BE2C (cell line): ENCODE measurements around the gene LBR.
"Not testable (repeated sequence)": the region's sequence is repeated elsewhere in the genome, so short reads cannot be mapped to it uniquely, and the experiment has no call there.

Experiments used
- DNase-seq: peaks from one replicate; pipeline ENCODE4 v3.0.0-alpha.2; 2020
- H3K27me3 ChIP-seq: fragments of 250-450 bp; sonication (Bioruptor Pico); 2 replicates; pipeline ENCODE4 v1.5.1; 2020; ENCODE audit warnings: mild to moderate bottlenecking
- H3K36me3 ChIP-seq: fragments of 250-450 bp; sonication (Bioruptor Pico); 2 replicates; pipeline ENCODE4 v1.5.1; 2020; ENCODE audit warnings: mild to moderate bottlenecking
- H3K4me1 ChIP-seq: fragments of 250-450 bp; sonication (Bioruptor Pico); 2 replicates; pipeline ENCODE4 v1.5.1; 2020
- H3K4me3 ChIP-seq: 2 replicates; pipeline ENCODE4 v1.5.1; 2011; ENCODE audit warnings: low read depth, low read length
- H3K9me3 ChIP-seq: fragments of 250-450 bp; sonication (Bioruptor Pico); 2 replicates; pipeline ENCODE4 v1.5.1; 2020
- CTCF ChIP-seq: IDR thresholded peaks from 2 replicates; pipeline ENCODE4 v1.5.1; 2012; ENCODE audit warnings: mild to moderate bottlenecking, low read depth, low read length

LBR gene

DNA sequence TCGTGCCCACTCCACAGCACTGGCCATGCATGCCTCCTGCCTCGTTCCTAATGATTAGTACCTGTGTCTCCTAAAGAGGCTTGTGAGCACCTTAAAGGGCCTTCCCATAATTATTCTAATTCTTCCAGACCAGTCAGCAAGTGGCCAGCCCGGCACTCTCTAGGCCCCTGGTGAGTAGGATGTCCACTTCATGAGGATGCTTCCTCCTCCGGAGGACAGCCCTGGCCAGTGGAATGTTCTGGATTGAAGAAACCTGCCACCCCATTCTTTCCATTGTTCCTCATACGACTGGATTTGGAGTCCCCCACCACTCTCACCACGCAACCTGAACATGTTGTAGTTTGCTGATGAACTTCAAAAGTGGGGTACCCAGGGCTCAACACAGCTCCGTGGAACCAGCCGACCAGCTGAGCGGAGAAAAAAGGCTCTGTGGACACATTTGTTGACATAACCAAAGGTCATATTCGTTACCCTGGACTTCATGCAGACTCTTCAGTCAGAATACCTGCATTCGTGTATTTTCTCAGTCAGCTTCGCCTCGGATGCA is 46.7 kb upstream of the LBR start:
- no peaks in the 10 kb centered on the region for H3K4me1 ChIP-seq
- H3K9me3 ChIP-seq: no peaks in the 10 kb centered on the region
- no peak overlapping the region for H3K4me3 ChIP-seq
- no peak for TF ChIP-seq CTCF
- H3K27me3 ChIP-seq: no peaks in the 10 kb centered on the region
- no peaks in the 10 kb centered on the region for H3K36me3 ChIP-seq
- DNase-seq: no peak

DNA sequence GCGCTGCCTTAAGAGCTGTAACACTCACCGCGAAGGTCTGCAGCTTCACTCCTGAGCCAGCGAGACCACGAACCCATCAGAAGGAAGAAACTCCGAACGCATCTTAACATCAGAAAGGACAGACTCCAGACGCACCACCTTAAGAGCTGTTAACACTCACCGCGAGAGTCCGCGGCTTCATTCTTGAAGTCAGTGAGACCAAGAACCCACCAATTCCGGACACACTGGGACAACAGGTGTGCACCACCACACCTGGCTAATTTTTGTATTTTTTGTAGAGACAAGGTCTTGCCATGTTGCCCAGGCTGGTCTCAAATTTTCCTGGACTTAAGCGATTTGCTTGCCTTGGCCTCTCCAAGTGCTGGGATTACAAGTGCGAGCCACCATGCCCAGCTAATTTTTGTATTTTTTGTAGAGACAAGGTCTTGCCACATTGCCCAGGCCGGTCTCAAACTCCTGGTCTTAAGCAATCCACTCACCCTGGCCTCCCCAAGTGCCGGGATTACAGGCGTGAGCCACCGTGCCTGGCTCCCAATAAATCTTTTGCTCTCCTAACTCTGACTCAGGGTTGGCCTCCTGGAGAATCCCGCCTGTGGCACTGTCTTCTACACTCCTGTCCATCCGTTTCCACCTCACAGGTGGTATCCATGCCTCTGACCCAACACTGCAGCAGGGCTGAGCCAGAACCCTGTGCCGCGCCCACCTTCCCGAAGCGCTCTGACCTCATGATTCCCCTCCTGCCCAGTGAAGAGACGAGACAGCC is 46.0 kb upstream of the LBR start:
- H3K9me3 ChIP-seq, H3K4me3 ChIP-seq, DNase-seq, H3K4me1 ChIP-seq, H3K36me3 ChIP-seq, H3K27me3 ChIP-seq: not testable (repeated sequence)

GRCh38 chr1:225473266-225473665 is 45.4 kb upstream of the LBR start:
- not testable (repeated sequence) for H3K27me3 ChIP-seq, H3K4me1 ChIP-seq, H3K9me3 ChIP-seq, H3K4me3 ChIP-seq, H3K36me3 ChIP-seq
- DNase-seq: peak; percentile 43

- H3K9me3 ChIP-seq: no peaks in the 10 kb centered on the region
- no peak overlapping the region for H3K4me3 ChIP-seq
- no peaks in the 10 kb centered on the region for H3K27me3 ChIP-seq
- H3K4me1 ChIP-seq: no peaks in the 10 kb centered on the region; the same call in 1 of the 2 replicates
- DNase-seq: no peak
- H3K36me3 ChIP-seq: no peaks in the 10 kb centered on the region
- TF ChIP-seq CTCF: no peak
These were observed 43.8 kb upstream of the LBR start for GRCh38 chr1:225471453-225472301.

DNA sequence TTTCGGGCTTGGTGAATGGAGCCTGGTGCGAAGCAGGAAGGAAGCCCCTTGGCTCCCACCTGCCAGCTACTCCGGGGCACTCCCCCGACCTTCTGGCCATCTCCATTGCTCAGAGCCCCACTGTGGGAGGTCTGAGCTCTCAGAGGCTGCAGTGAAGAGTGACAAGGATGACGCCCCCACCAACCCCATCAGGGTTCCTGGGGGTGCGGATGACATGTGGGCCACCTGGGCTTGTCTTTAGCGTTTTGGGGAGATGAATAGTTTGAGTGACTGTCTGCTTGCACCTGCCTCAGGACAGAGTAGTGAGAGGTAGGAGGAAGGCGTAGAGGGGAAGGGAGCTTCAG is 43.2 kb upstream of the LBR start:
- TF ChIP-seq CTCF: no peak
- DNase-seq: no peak
- Histone ChIP-seq H3K4me1 (no peaks in the 10 kb centered on the region; the same call in 1 of the 2 replicates), H3K4me3 (no peak overlapping the region), H3K27me3 (no peaks in the 10 kb centered on the region), H3K36me3 (no peaks in the 10 kb centered on the region), H3K9me3 (no peaks in the 10 kb centered on the region)

GRCh38 chr1:225470211-225471108 is 42.6 kb upstream of the LBR start:
- H3K4me1 ChIP-seq: no peaks in the 10 kb centered on the region; the same call in 1 of the 2 replicates
- TF ChIP-seq CTCF: no peak

More at GRCh38 chr1:225470211-225471108, 42.6 kb upstream of the LBR start:
- Histone ChIP-seq H3K36me3 (no peaks in the 10 kb centered on the region), H3K4me3 (no peak overlapping the region), H3K27me3 (no peaks in the 10 kb centered on the region), H3K9me3 (no peaks in the 10 kb centered on the region)
- DNase-seq: no peak
